ENCODE results near the gene PODXL.
"Not testable (repeated sequence)": the region's sequence is repeated elsewhere in the genome, so short reads cannot be mapped to it uniquely, and the experiment has no call there.

PODXL gene

GRCh38 chr7:131507592-131508331 is 48.7 kb downstream of the PODXL start:
- DNase-seq, result peak; percentile 77

GRCh38 chr7:131506597-131506996 is 49.8 kb downstream of the PODXL start:
- no peak for DNase-seq

GRCh38 chr7:131505636-131506557 is 50.5 kb downstream of the PODXL start:
- no peak for DNase-seq

GRCh38 chr7:131505037-131505620 is 51.3 kb downstream of the PODXL start:
- DNase-seq, result not testable (repeated sequence)

GRCh38 chr7:131504157-131504899 is 52.1 kb downstream of the PODXL start:
- DNase-seq, result no peak

- no peak for DNase-seq
These were observed 52.8 kb downstream of the PODXL start for GRCh38 chr7:131503639-131504038.

- DNase-seq, result no peak
These were observed 53.5 kb downstream of the PODXL start for GRCh38 chr7:131502810-131503508.

- DNase-seq, result no peak
These were observed 54.3 kb downstream of the PODXL start for GRCh38 chr7:131501930-131502685.

- peak; percentile 52 for DNase-seq
These were observed 55.0 kb downstream of the PODXL start for GRCh38 chr7:131501422-131501821.

- no peak for DNase-seq
These were observed 56.1 kb downstream of the PODXL start for GRCh38 chr7:131500357-131500756.

- DNase-seq, result no peak
These were observed 56.6 kb downstream of the PODXL start for GRCh38 chr7:131499801-131500200.

- DNase-seq, result no peak
These were observed 58.1 kb downstream of the PODXL start for GRCh38 chr7:131498237-131498885.

- no peak for DNase-seq
These were observed 59.0 kb downstream of the PODXL start for GRCh38 chr7:131497454-131497853.

GRCh38 chr7:131495669-131496498 is 60.5 kb downstream of the PODXL start:
- DNase-seq, result no peak

- no peak for DNase-seq
These were observed 62.2 kb downstream of the PODXL start for GRCh38 chr7:131494182-131494581.

GRCh38 chr7:131493581-131493980 is 62.8 kb downstream of the PODXL start:
- DNase-seq, result no peak

GRCh38 chr7:131493081-131493480 is 63.3 kb downstream of the PODXL start:
- DNase-seq, result no peak

- no peak for DNase-seq
These were observed 66.5 kb downstream of the PODXL start for GRCh38 chr7:131489881-131490280.

- no peak for DNase-seq
These were observed 67.2 kb downstream of the PODXL start for GRCh38 chr7:131489196-131489595.

GRCh38 chr7:131488361-131488760 is 68.1 kb downstream of the PODXL start:
- no peak for DNase-seq
